Spleen (tissue), 7 donors: Measurements from ENCODE around the gene TSKU.

Experiments
- POLR2A ChIP-seq, 3 donors: fragments of 450-650 bp; IDR thresholded peaks; one replicate each; pipeline ENCODE4 v1.5.1; 2017; ENCODE audit warnings: antibody characterized with exemption in 3 of 3, mild to moderate bottlenecking in 1 of 3
- POLR2AphosphoS5 ChIP-seq, 3 donors: sonication (generic); formaldehyde crosslinking; IDR thresholded peaks; one replicate each; pipeline ENCODE4 v1.5.1; 2017; ENCODE audit warnings: antibody characterized with exemption in 3 of 3
- TF ChIP-seq, protein P1 (sequence below), 11 experiments: fragments of 200-600 bp in 7 of 11; fragments of 450-650 bp in 4 of 11; sonication (generic) in 4 of 11; IDR thresholded peaks in 8 of 11; conservative IDR thresholded peaks in 3 of 11; 1 replicate in 7 of 11; 2 replicates in 4 of 11; pipeline versions ENCODE4 v1.4.0 to v1.8.0; 2016 to 2021; ENCODE audit warnings: antibody characterized with exemption in 11 of 11, inconsistent platforms in 4 of 11, mild to moderate bottlenecking in 1 of 11
- donor health status: DM: no; HTN: no; CAD: no; lungs with moderate emphysema.
- donor health status: DM: no; HTN: no; CAD: no.
- donor health status: DM: no; HTN: no; CAD: no.

DNA sequence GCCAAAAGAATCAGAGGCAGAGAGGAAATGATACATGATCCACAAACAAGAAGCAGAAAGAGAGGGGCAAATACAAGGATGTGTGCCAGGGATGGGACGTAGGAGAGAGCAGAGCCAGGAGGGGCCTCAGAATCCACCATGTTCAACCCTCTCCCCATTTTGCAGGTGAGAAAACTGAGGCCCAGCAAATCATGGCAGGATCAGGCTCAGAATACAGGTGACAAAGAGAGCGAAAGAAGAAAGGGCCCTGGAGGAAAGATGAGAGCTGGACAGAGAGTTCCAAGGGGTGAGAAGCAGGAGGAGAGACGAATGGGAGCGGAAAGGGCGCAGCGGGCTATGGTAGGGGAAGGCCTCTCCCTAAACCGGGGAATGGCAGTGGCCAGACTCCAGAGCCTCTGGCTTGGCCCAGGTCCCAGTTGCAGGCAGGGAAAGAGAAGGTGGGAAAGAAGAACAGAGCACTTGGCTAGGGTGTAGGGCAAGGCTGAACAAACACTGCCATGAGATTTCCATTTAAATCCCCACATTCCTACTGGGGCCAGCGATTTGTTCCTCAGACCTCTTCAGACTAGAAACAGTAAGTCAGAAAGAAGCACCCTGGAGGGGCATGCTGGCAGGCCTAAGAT, 44.4 kb upstream of the TSKU start:
- TF ChIP-seq, protein P1, sequence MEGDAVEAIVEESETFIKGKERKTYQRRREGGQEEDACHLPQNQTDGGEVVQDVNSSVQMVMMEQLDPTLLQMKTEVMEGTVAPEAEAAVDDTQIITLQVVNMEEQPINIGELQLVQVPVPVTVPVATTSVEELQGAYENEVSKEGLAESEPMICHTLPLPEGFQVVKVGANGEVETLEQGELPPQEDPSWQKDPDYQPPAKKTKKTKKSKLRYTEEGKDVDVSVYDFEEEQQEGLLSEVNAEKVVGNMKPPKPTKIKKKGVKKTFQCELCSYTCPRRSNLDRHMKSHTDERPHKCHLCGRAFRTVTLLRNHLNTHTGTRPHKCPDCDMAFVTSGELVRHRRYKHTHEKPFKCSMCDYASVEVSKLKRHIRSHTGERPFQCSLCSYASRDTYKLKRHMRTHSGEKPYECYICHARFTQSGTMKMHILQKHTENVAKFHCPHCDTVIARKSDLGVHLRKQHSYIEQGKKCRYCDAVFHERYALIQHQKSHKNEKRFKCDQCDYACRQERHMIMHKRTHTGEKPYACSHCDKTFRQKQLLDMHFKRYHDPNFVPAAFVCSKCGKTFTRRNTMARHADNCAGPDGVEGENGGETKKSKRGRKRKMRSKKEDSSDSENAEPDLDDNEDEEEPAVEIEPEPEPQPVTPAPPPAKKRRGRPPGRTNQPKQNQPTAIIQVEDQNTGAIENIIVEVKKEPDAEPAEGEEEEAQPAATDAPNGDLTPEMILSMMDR (IDR thresholded peaks at IDR 0.05 in 8 of 11, conservative IDR thresholded peaks at IDR 0.05 in 3 of 11) = no peak
- TF ChIP-seq POLR2A (IDR thresholded peaks at IDR 0.05) = no peak
- TF ChIP-seq POLR2AphosphoS5 (IDR thresholded peaks at IDR 0.05) = no peak
